Naive thymus-derived CD4-positive, alpha-beta T cell (primary cell): Measurements from ENCODE around the gene SURF4. TPM values are rescaled to one million over a fixed set of nuclear protein-coding genes. Genes with fewer than 3 reads are reported as not detected.
A peak's percentile ranks its signal among the peaks of the same experiment; 100 is the strongest.
"Not testable (repeated sequence)": the region's sequence is repeated elsewhere in the genome, so short reads cannot be mapped to it uniquely, and the experiment has no call there.

ENCODE experiments used
- ATAC-seq: fragments of 150-1000 bp; cut with Tn5 transposase; 2 replicates; pipeline ENCODE4 v1.10.0; 2021; ENCODE audit warnings: mild to moderate bottlenecking, moderate library complexity
- CTCF ChIA-PET: fragments of 350-600 bp; sonication (Branson Sonifier 250); formaldehyde crosslinking; loops from one replicate; lab custom pipeline; 2021; ENCODE audit warnings: antibody characterized with exemption; lab: Charles Lee
- POLR2A ChIA-PET: fragments of 350-600 bp; sonication (Branson Sonifier 250); formaldehyde crosslinking; loops from one replicate; lab custom pipeline; 2021; ENCODE audit warnings: antibody characterized with exemption, inconsistent platforms; lab: Charles Lee
- DNase-seq, 9 donors: peaks; one replicate each; pipeline versions ENCODE4 v3.0.0 to v3.0.0-alpha.2; 2020 to 2022; ENCODE audit warnings: mixed read lengths in 1 of 9
- H3K27ac ChIP-seq: one replicate; pipeline ENCODE4 v1.7.0; 2013; ENCODE audit warnings: mild to moderate bottlenecking, low read depth, low read length, moderate library complexity
- H3K27me3 ChIP-seq, 2 donors: one replicate each; pipeline ENCODE4 v1.7.0; 2013; ENCODE audit warnings: low read length in 2 of 2, mild to moderate bottlenecking in 2 of 2, moderate library complexity in 2 of 2; ENCODE audit not compliant: control insufficient read depth in 2 of 2, insufficient read depth in 2 of 2
- H3K36me3 ChIP-seq, 3 experiments: 1 replicate in 2 of 3; 2 replicates in 1 of 3; pipeline ENCODE4 v1.7.0; 2013; ENCODE audit warnings: low read length in 3 of 3, mild to moderate bottlenecking in 3 of 3, moderate library complexity in 1 of 3; ENCODE audit not compliant: insufficient read depth in 3 of 3, control insufficient read depth in 2 of 3
- H3K4me1 ChIP-seq, 2 donors: one replicate each; pipeline ENCODE4 v1.7.0; 2013; ENCODE audit warnings: low read length in 2 of 2, mild to moderate bottlenecking in 2 of 2, moderate library complexity in 1 of 2; ENCODE audit not compliant: control insufficient read depth in 2 of 2, insufficient read depth in 2 of 2
- H3K4me3 ChIP-seq: 2 replicates; pipeline ENCODE4 v1.7.0; 2013; ENCODE audit warnings: mild to moderate bottlenecking, low read length
- H3K9me3 ChIP-seq, 3 experiments: 1 replicate in 2 of 3; 2 replicates in 1 of 3; pipeline ENCODE4 v1.7.0; 2013; ENCODE audit warnings: low read length in 3 of 3; ENCODE audit not compliant: control insufficient read depth in 2 of 3
- H3K27ac Mint-ChIP-seq, 9 donors: one replicate each; pipeline ENCODE4 v1.8.0; 2020 to 2022; ENCODE audit warnings: mixed read lengths in 9 of 9, mild to moderate bottlenecking in 8 of 9, moderate library complexity in 5 of 9, inconsistent platforms in 2 of 9
- H3K27me3 Mint-ChIP-seq, 5 donors: one replicate each; pipeline ENCODE4 v1.8.0; 2021 to 2022; ENCODE audit warnings: mixed read lengths in 5 of 5, mild to moderate bottlenecking in 1 of 5
- H3K36me3 Mint-ChIP-seq, 5 donors: one replicate each; pipeline ENCODE4 v1.8.0; 2020 to 2022; ENCODE audit warnings: mixed read lengths in 5 of 5, mild to moderate bottlenecking in 3 of 5, inconsistent platforms in 1 of 5
- H3K4me1 Mint-ChIP-seq, 7 donors: one replicate each; pipeline ENCODE4 v1.8.0; 2020 to 2022; ENCODE audit warnings: mixed read lengths in 7 of 7, mild to moderate bottlenecking in 3 of 7, inconsistent platforms in 1 of 7
- H3K4me3 Mint-ChIP-seq, 10 donors: one replicate each; pipeline ENCODE4 v1.8.0; 2020 to 2022; ENCODE audit warnings: mild to moderate bottlenecking in 10 of 10, mixed read lengths in 10 of 10, moderate library complexity in 6 of 10, inconsistent platforms in 2 of 10
- H3K9me3 Mint-ChIP-seq, 11 donors: one replicate each; pipeline ENCODE4 v1.8.0; 2020 to 2022; ENCODE audit warnings: mixed read lengths in 11 of 11, mild to moderate bottlenecking in 4 of 11, inconsistent platforms in 1 of 11, moderate library complexity in 1 of 11
- intact Hi-C, 2 donors: fragments of 100-400 bp; cut with micrococcal nuclease; formaldehyde crosslinking; loops; one replicate each; pipeline ENCODE4 v1.15.1; 2023
- polyA plus RNA-seq, 2 donors: library from polyadenylated mRNA; unstranded; fragments of 300-500 nt; fragmentation: Illumina TruSeq; gene quantifications; one replicate each; pipeline ENCODE4 v1.2.3, GENCODE V29; 2021
- total RNA-seq, 6 experiments: library from RNA in 5 of 6; stranded (reverse) in 5 of 6; gene quantifications; 1 replicate in 5 of 6; 2 replicates in 1 of 6; pipeline ENCODE4 v1.2.3 and lab custom pipeline; 2021 to 2026

Gene SURF4
- total and polyA plus RNA-seq, 7 experiments from 2014 or later = 72.5 to 196 (median 78.9) TPM

DNA sequence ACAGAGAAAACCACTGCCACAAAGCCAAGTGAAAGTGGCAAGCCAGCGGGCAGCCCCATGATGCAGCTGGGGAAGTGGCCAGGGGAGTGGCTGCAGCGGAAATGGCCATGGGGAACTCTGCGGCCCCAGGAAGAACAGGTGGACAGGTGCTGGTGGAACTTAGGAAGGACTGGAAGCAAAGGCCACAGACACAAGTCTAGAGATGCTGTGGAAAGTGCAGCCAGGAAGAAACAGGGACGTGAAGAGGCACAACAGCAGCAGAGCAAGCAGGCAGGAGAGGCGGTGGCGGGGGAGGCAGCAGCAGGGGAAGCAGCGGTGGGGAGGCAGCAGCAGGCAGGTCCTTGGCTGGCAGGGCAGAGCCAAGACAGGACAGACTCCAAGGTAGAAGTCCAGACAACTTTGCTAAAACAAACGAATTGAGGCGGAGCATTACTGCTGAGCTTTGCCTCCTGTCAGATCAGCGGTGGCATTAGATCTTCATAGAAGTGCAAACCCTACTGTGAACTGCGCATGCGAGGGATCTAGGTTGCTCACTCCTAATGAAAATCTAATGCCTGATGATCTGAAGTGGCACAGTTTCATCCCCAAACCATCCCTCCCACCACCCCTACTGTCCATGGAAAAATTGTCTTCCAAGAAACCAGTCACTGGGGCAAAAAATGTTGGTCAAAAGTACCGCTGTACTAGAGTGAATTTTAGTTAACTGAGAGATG, 51.7 kb downstream of the SURF4 start:
- Histone ChIP-seq H3K27ac (no peak overlapping the region), H3K27me3 (no peaks in the 10 kb centered on the region), H3K4me1 (no peaks in the 10 kb centered on the region), H3K9me3 (no peaks in the 10 kb centered on the region), H3K4me3 (no peak overlapping the region), H3K36me3 (peaks cover 0 to under 1% (median 0%) of the 10 kb centered on the region in 3 experiments)
- ATAC-seq (no peak), DNase-seq (no peak)
- ChIA-PET CTCF (no interaction called here), POLR2A (no interaction called here)
- Mint-ChIP-seq H3K27ac (peak overlapping the region in 2 of 9 donors; percentile 18 to 28), H3K4me1 (peaks cover 0 to 19% (median 5%) of the 10 kb centered on the region in 7 donors), H3K27me3 (no peaks in the 10 kb centered on the region), H3K4me3 (no peak overlapping the region), H3K36me3 (peaks cover 0 to 4% (median 0%) of the 10 kb centered on the region in 5 donors), H3K9me3 (no peaks in the 10 kb centered on the region)
- intact Hi-C loops = no loop called here

DNA sequence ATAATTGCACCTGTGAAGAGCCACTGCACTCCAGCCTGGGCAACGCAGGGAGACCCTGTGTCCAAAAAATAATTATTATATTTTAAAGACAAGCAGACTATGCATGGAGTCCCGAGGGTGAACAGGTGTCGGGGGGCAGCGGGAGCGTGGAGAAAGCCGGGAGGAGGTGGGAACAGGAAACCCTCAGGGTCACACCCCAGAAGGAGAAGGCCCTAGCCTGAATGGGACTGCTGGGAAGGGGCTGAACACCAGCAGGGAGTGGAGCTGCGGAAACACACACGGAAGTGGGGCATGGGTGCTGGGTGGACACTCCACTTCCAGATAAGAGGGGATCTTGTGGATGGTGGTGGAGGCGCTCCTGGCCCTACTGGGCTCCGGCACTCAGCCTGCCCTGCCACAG, 52.6 kb downstream of the SURF4 start:
- no peaks in the 10 kb centered on the region for H3K9me3 ChIP-seq
- peaks cover 0 to 11% (median 0%) of the 10 kb centered on the region in 7 donors for H3K4me1 Mint-ChIP-seq
- intact Hi-C loops = no loop called here
- no peaks in the 10 kb centered on the region for H3K4me1 ChIP-seq
- no peaks in the 10 kb centered on the region for H3K36me3 ChIP-seq
- no peak overlapping the region for H3K4me3 ChIP-seq
- H3K27ac ChIP-seq = no peak overlapping the region
- H3K27ac Mint-ChIP-seq = peak overlapping the region in 1 of 9 donors; percentile 28
- no peaks in the 10 kb centered on the region for H3K9me3 Mint-ChIP-seq
- no peak for DNase-seq
- H3K36me3 Mint-ChIP-seq = peaks cover 0 to 4% (median 0%) of the 10 kb centered on the region in 5 donors
- no peak overlapping the region for H3K4me3 Mint-ChIP-seq
- ATAC-seq = no peak
- POLR2A ChIA-PET = no interaction called here
- CTCF ChIA-PET = no interaction called here
- H3K27me3 ChIP-seq = no peaks in the 10 kb centered on the region
- no peaks in the 10 kb centered on the region for H3K27me3 Mint-ChIP-seq

DNA sequence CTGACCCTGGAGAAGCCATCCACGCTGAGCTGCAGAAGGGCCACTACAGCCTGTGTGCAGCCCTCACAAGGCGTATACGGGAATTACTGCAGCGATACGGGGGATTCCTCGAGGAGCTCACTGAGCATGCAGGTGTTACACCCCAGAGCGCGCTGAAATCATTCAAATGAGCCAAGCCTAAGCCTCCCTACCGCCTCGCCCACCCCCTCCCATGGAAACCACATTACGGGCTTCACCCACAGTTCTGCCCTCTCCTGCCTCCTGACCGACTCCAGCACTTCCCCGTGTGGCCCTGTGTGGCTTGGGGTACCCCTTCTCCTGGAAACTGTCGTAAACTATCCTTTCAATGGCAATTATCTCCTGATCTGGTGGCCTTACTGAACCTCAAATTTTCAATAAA, 53.2 kb downstream of the SURF4 start:
- H3K4me3 Mint-ChIP-seq = no peak overlapping the region
- no peak for DNase-seq

DNA sequence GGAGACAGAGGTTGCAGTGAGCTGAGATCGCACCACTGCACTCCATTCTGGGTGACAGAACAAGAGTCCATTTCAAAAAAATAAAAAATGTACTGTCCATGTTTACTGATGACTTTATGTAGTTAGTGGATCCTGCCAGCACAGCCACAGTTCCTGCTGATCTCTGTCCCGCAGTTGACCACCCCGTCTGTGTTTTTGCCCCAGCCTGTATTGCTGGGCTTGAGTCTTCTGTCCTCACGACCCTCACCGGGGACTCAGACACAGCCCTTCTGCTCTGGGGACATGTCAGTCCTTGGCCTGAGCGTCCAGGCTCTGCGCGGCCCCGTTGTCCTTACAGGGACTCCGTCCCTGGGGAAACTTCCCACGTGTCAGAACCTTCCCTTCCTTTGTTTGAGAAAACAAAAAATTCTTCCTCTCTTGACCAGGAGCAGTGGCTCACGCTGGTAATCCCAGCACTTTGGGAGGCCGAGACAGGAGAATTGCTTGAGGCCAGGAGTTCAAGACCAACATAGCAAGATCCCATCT, 54.4 kb downstream of the SURF4 start:
- Mint-ChIP-seq H3K4me3 (no peak overlapping the region), H3K9me3 (no peaks in the 10 kb centered on the region), H3K27me3 (peaks cover 0 to 2% (median 0%) of the 10 kb centered on the region in 5 donors), H3K36me3 (no peaks in the 10 kb centered on the region), H3K27ac (no peak overlapping the region), H3K4me1 (peaks cover 0 to 11% (median 0%) of the 10 kb centered on the region in 7 donors)
- Histone ChIP-seq H3K4me3 (no peak overlapping the region), H3K4me1 (no peaks in the 10 kb centered on the region), H3K9me3 (no peaks in the 10 kb centered on the region), H3K27ac (no peak overlapping the region), H3K36me3 (no peaks in the 10 kb centered on the region), H3K27me3 (no peaks in the 10 kb centered on the region)
- ChIA-PET POLR2A (no interaction called here), CTCF (no interaction called here)
- ATAC-seq (no peak), DNase-seq (peak in 1 of 9 donors; percentile 13)
- intact Hi-C loops = no loop called here

More for the DNA sequence above, 53.2 kb downstream of the SURF4 start:
- Histone ChIP-seq H3K4me3 (no peak overlapping the region), H3K4me1 (no peaks in the 10 kb centered on the region), H3K36me3 (no peaks in the 10 kb centered on the region), H3K9me3 (no peaks in the 10 kb centered on the region), H3K27me3 (no peaks in the 10 kb centered on the region), H3K27ac (no peak overlapping the region)
- H3K36me3 Mint-ChIP-seq = peaks cover 0 to 3% (median 0%) of the 10 kb centered on the region in 5 donors
- ATAC-seq = no peak
- POLR2A ChIA-PET = no interaction called here
- CTCF ChIA-PET = no interaction called here
- intact Hi-C loops = no loop called here
- no peak overlapping the region for H3K27ac Mint-ChIP-seq
- H3K9me3 Mint-ChIP-seq = no peaks in the 10 kb centered on the region
- H3K27me3 Mint-ChIP-seq = no peaks in the 10 kb centered on the region
- H3K4me1 Mint-ChIP-seq = peaks cover 0 to 11% (median 0%) of the 10 kb centered on the region in 7 donors

DNA sequence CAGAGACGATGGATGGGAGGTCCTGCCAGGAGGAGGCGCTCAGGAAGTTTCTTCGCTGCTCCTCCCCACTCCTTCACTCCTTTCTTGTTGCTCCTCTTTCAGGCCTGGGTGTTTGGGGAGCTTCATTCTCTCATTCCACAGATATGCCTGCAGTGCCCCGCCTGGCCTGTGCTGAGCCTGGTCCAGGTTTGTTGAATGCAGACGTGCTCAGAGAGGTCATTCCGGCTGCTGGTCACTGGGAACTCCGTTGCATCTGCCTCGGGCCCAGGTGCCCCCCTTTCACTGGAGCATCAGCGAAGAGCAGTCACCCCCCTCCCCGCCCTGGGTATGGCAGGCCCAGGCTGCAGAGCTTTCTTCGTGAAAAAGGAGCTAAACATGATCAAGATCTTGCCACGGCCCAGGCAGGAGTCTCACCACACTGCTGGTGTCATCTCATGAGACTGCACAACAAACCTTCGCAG, 55.4 kb downstream of the SURF4 start:
- no peaks in the 10 kb centered on the region for H3K36me3 Mint-ChIP-seq
- intact Hi-C loops = no loop called here
- Histone ChIP-seq H3K36me3 (no peaks in the 10 kb centered on the region), H3K27me3 (no peaks in the 10 kb centered on the region), H3K9me3 (no peaks in the 10 kb centered on the region), H3K4me1 (no peaks in the 10 kb centered on the region), H3K4me3 (no peak overlapping the region), H3K27ac (no peak overlapping the region)
- POLR2A ChIA-PET = no interaction called here
- CTCF ChIA-PET = no interaction called here
- ATAC-seq (no peak), DNase-seq (peak in 1 of 9 donors; percentile 15)
- no peak overlapping the region for H3K4me3 Mint-ChIP-seq
- H3K4me1 Mint-ChIP-seq = peaks cover 0 to 7% (median 0%) of the 10 kb centered on the region in 7 donors
- H3K27ac Mint-ChIP-seq = no peak overlapping the region
- peaks cover 0 to 2% (median 0%) of the 10 kb centered on the region in 11 donors for H3K9me3 Mint-ChIP-seq
- H3K27me3 Mint-ChIP-seq = peaks cover 0 to 3% (median 0%) of the 10 kb centered on the region in 5 donors

DNA sequence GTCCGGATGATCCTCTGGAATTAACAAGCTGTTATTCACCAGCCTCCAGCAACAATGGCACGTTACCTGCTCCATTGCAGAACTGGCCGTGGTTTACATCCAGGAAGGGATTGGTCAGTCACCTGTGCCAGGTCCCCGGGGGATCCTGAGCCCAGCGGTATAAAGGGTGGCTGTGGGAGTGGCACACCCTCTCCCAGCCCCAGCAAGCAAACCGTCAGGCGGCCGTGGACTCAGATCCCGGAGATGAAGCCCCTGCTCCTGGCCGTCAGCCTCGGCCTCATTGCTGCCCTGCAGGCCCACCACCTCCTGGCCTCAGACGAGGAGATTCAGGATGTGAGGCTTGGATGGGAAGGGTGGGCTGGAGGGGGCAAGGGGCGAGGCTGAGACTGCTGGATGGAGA, 58.3 kb downstream of the SURF4 start:
- H3K4me1 ChIP-seq, H3K9me3 Mint-ChIP-seq, ATAC-seq, POLR2A ChIA-PET, intact Hi-C loops, H3K4me1 Mint-ChIP-seq, H3K4me3 Mint-ChIP-seq, DNase-seq, H3K27me3 Mint-ChIP-seq, CTCF ChIA-PET, H3K4me3 ChIP-seq, H3K36me3 Mint-ChIP-seq, H3K27ac Mint-ChIP-seq, H3K36me3 ChIP-seq, H3K27ac ChIP-seq, H3K9me3 ChIP-seq, H3K27me3 ChIP-seq: not testable (repeated sequence)

DNA sequence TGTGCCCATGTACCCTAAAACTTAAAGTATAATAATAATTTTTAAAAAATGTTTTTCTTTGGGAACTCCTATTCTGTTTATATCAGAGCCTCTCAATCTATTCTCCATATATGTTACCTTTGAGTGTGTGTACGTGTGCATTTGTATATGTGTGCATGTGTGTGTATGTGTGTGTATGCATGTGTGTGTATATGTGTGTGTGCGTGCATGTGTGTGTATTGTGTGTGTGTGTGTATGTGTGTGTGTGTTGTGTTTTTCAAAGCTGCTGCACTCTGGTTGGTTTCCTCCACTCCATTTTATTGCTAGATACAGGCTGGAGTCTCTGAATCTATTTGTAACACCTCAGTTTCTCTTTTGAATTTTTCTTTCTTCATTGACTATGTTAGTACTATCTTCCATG, 59.9 kb downstream of the SURF4 start:
- intact Hi-C loops = no loop called here
- no peak for ATAC-seq

More for the DNA sequence above, 59.9 kb downstream of the SURF4 start:
- no peak for DNase-seq
- ChIA-PET CTCF (no interaction called here), POLR2A (no interaction called here)
- Histone ChIP-seq H3K4me1 (no peaks in the 10 kb centered on the region), H3K27me3 (no peaks in the 10 kb centered on the region), H3K4me3 (no peak overlapping the region), H3K27ac (no peak overlapping the region), H3K9me3 (no peaks in the 10 kb centered on the region), H3K36me3 (no peaks in the 10 kb centered on the region)
- H3K27ac Mint-ChIP-seq = no peak overlapping the region
- peaks cover 0 to 3% (median 0%) of the 10 kb centered on the region in 5 donors for H3K27me3 Mint-ChIP-seq
- H3K4me1 Mint-ChIP-seq = no peaks in the 10 kb centered on the region
- H3K9me3 Mint-ChIP-seq = peaks cover 0 to 2% (median 0%) of the 10 kb centered on the region in 11 donors
- H3K4me3 Mint-ChIP-seq = no peak overlapping the region
- no peaks in the 10 kb centered on the region for H3K36me3 Mint-ChIP-seq
